Measurements from ENCODE around the gene GID4.

The GID4 gene

DNA sequence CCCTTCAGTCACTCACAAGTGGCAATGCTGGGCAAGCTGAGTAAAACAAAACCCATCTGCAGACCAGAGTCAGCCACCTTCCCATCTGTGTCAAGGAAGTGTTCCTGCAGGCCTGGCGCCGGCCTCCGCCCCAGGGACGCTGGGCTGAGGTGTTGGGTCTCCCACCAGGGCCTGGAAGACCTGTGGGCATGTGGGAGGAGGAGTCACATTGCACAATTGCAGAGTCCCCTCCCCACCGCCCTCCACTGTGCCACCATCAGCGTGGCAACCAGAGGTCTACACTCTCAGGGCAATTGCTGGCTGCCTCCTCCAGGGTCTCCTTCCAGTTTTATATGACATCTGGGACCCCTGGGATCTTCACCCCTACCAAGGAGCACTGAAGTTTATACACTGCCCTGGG is 66.4 kb downstream of the GID4 start:
- no peak for DNase-seq

DNA sequence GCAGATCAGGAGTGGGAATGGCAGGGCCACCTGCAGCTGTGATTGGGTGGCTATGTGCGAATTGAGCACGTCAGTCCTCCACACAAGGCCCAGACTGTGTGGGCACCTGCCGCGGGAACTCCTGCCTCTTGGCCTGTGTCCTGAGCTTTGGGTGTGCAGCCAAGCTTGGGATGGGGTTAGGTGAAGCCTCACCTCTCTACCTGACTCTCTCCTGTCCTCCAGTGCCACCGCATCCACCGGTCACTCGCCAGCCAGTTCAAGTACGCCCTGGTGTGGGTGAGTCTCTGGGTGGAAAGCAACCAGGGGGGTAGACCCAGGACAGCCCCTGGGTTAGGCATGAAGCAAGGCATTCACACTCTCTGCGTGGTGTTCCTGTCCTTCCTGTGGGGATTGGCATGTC is 67.0 kb downstream of the GID4 start:
- DNase-seq = no peak

- DNase-seq = no peak
These were observed 68.0 kb downstream of the GID4 start for GRCh38 chr17:18107061-18107790.

DNA sequence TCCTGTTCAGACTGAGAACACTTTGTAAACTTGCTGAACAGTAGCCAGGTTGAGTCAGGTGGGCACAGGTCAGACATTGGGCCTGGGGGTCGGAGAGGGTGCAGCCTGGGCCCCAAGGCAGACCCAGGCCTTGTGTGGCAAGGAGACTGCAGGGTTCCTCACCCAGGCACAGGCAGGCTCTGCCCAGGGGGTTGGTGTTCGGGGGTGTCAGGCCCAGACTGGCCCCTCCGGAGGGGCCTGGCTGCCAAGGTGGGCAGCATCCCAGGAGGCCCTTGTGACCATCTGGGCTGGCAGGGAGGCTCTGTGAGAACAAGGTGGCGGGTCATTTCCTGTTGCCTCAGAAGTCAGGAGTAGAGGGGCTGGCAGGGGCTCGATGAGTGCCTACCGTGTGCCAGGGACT is 68.8 kb downstream of the GID4 start:
- no peak for DNase-seq

DNA sequence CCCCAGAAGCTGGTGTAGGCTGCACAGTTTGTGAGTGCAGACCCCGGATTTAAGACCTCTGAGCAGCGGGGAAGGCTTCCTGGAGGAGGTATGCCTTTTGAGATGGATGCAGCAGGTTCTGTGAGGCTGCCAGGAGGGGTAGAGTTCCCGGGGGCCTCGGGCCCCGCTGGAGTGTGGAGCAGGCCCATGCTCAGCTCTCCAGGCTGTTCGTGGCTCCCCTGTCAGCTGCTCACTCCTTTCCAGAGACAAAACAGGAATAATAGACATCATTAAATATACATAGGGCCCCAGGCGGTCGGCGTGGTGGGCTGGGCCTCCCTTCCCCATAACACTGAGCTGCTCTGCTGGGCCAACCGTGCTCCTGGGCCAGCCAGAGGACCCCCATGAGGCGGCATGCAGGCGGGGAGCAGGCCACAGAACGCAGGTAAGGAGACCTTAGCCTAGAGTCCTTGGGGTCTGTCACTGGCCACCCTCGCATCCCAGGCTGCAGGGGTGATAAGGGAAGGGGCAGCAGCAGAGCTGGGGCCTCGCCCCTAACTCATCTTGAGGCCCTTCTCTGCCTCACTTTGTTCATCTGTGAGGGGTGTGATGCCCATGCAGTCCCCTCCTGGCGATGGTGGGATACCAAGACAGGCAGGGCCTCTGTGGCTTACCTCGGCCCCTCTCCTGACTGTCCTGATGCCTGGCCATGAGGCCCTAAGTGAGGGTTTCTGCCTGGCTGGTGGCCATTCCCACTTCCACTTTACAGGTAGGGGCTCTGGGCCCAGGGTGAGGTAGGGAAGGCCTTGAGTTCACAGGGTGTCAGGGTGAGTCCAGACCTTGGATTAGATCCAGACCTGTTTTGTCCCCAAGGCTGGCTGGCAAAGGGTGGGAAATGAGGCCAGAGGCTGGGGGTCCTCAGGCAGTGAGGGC is 69.4 kb downstream of the GID4 start, which contains the start of gene MYO15A:
MYO15A (plus strand) TSS at position 356 of the 912 bp plus-strand sequence. CDS start 10,045 bp downstream, outside the sequence.
- DNase-seq = no peak

- no peak for DNase-seq
These were observed 70.8 kb downstream of the GID4 start for GRCh38 chr17:18109935-18110485.

DNA sequence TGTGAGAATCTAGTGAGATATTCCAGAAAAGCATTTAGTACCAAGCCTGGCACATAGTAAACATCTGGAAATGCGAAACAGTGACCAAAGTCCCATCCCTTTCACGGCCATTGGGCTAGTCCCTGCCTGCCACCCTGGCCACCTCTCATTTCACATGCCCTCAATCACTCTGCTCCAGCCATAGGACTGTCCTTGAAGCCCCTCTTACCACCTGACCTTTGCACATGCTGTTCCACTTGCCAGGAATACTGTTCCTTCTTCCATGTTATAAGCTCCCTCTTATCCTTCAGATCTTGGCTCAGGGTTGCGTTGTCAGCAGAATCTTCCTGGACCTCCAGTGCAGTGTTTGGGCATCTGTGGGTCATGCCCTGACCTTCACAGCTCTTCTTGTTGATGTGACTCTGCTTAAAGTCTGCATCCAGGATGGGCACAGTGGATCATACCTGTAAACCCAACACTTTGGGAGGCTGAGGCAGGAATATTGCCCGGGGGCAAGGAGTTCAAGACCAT is 71.5 kb downstream of the GID4 start:
- no peak for DNase-seq

DNA sequence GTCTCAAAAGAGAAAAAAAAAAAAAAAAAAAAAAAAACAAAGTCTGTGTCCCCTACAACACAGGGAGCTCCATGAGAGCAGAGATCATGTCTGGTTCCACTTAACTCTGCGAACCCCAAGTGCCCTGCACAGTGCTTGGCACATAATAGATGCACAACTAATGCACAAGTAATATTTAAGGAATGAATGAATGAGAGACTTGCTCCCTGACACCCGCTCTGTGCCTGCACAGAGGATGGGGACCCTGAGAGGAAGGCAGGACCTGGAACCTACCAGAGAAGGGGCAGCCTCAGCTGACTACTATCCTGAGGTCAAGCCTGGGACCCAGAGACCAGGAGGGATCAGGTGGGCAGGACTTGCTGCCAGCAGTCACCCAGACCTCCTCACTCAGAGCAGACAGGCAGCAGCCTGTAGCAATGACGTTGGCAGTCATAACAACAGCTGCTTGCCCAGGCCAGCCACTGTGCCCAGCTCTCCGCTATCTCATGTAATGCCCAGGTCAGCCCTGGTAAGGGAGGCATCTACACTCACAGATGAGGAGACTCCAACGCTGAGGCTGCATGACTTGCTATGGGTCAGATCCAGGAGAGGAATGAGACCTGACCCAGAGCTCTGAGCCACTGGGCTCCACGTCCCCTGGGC is 72.2 kb downstream of the GID4 start:
- no peak for DNase-seq

DNA sequence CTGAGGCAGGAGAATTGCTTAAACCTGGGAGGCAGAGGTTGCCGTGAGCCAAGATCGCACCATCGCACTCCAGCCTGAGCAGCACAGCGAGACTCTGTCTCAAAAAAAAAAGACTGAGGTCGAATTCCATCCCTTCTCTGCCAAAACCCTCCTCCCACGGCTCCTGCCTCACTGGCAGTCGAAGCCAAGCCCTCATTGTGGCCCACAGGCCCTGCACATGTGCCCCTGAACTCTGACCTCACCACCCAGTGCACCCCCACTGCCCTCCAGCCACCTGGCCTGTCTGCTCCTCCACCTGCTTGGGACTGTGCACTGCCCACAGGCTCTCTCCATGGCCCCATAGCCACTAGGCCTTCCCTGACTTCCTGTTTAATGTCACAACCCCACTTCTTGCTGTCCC is 76.3 kb downstream of the GID4 start:
- DNase-seq = no peak

GRCh38 chr17:18116078-18116477 is 76.9 kb downstream of the GID4 start:
- no peak for DNase-seq

DNA sequence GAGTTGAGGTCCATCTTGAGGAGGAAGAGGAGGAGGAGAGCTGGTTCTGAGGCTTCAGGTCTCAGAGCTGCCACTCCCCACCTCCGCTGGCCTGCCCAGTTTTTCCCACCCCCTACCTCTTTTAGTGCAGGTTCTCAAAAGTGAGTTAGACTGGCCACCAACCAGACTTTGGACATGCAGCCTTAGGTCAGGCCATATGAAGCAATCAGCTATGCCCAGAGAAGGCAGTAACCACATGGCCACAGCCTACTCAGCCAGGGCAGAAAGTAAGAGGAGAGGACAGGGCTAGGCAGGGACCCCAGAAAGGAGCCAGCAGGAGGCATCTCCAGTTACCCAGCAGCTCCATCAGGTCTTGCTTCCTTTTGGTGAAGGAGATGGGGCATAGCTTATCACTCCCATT is 78.3 kb downstream of the GID4 start:
- DNase-seq = no peak

Data from activated CD4-positive, alpha-beta T cell treated with anti-CD3 and anti-CD28 coated beads, Interleukin-2, amount 50 U/mL, for 4 hours (primary cell).